Skeletal muscle satellite cell (primary cell): ENCODE data around the gene INO80D.
"Not testable (repeated sequence)": the region's sequence is repeated elsewhere in the genome, so short reads cannot be mapped to it uniquely, and the experiment has no call there.

Experiments used
- H3K27me3 ChIP-seq: 2 replicates; pipeline ENCODE4 v1.7.0; 2013; ENCODE audit warnings: low read length; ENCODE audit not compliant: control insufficient read depth, insufficient read depth
- H3K36me3 ChIP-seq: 2 replicates; pipeline ENCODE4 v1.7.0; 2013; ENCODE audit warnings: mild to moderate bottlenecking, control low read depth, low read length; ENCODE audit not compliant: insufficient read depth
- H3K4me1 ChIP-seq: 2 replicates; pipeline ENCODE4 v1.7.0; 2013; ENCODE audit warnings: low read length; ENCODE audit not compliant: control insufficient read depth, insufficient read depth
- H3K4me2 ChIP-seq: 2 replicates; pipeline ENCODE4 v1.7.0; 2013; ENCODE audit warnings: mild to moderate bottlenecking, low read length
- H3K4me3 ChIP-seq: 2 replicates; pipeline ENCODE4 v1.7.0; 2013; ENCODE audit warnings: low read length
- H3K9ac ChIP-seq: 2 replicates; pipeline ENCODE4 v1.7.0; 2013; ENCODE audit warnings: mild to moderate bottlenecking, low read depth, low read length, moderate library complexity
- H3K9me3 ChIP-seq: replicated peaks from 2 replicates; pipeline ENCODE4 v1.7.0; 2013; ENCODE audit warnings: mild to moderate bottlenecking, control low read depth, low read length

The INO80D gene

DNA sequence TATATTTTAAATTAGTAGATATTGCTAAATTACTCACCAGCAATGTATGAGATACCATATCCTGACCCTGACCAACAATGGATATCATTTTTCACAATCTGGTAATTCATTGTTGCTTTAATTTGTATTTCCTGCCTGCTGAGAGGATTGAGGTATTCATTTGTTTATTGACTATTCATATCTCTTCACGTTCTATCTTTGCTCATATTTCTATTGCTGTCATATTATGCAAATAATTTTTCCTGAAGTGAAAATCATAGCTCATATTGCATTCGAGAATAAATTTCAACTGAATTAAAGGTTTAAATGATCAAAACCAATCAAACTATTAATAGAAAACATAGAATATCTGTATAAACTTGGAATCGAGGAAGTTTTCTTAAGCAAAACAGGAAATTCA lies 31.0 kb downstream of the INO80D start:
- no peak overlapping the region for H3K9ac ChIP-seq
- no peaks in the 10 kb centered on the region for H3K9me3 ChIP-seq
- no peaks in the 10 kb centered on the region for H3K4me1 ChIP-seq
- no peaks in the 10 kb centered on the region for H3K27me3 ChIP-seq
- H3K4me3 ChIP-seq: no peak overlapping the region
- H3K36me3 ChIP-seq: peaks cover 21% of the 10 kb centered on the region
- H3K4me2 ChIP-seq: no peak overlapping the region

- peaks cover 13% of the 10 kb centered on the region for H3K36me3 ChIP-seq
Measured at GRCh38 chr2:206051912-206052311, 34.1 kb downstream of the INO80D start.

GRCh38 chr2:206049392-206049791 lies 36.6 kb downstream of the INO80D start:
- Histone ChIP-seq H3K9ac (no peak overlapping the region), H3K4me3 (no peak overlapping the region), H3K4me2 (no peak overlapping the region), H3K9me3 (no peaks in the 10 kb centered on the region), H3K4me1 (no peaks in the 10 kb centered on the region), H3K36me3 (peaks cover 9% of the 10 kb centered on the region), H3K27me3 (no peaks in the 10 kb centered on the region)

More at GRCh38 chr2:206051912-206052311, 34.1 kb downstream of the INO80D start:
- Histone ChIP-seq H3K9ac (no peak overlapping the region), H3K4me1 (no peaks in the 10 kb centered on the region), H3K9me3 (no peaks in the 10 kb centered on the region), H3K4me3 (no peak overlapping the region), H3K27me3 (no peaks in the 10 kb centered on the region), H3K4me2 (no peak overlapping the region)

DNA sequence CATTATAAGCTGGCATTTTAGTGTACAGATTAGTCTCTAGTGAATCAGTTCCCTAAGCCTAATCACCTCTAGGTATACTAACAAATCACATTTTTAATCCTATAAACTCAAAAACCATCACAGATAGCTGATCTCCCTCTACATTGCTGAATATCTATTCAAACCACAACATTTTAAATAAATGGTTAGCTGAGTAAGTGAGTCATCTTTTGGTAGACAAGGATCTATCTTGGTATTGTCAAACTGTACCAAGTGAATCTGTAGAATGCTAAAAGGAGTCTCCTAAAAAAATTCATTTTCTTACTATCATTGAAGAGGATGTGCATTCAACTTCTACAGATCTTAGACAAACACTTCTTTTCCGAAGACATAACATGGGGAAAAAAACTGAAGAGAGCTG lies 40.7 kb downstream of the INO80D start:
- Histone ChIP-seq H3K4me2 (no peak overlapping the region), H3K4me1 (no peaks in the 10 kb centered on the region), H3K9ac (no peak overlapping the region), H3K27me3 (no peaks in the 10 kb centered on the region), H3K4me3 (no peak overlapping the region), H3K36me3 (peaks cover 11% of the 10 kb centered on the region), H3K9me3 (no peaks in the 10 kb centered on the region)

- Histone ChIP-seq H3K36me3 (peaks cover 10% of the 10 kb centered on the region), H3K9ac (no peak overlapping the region), H3K4me2 (no peak overlapping the region), H3K4me3 (no peak overlapping the region), H3K9me3 (no peaks in the 10 kb centered on the region), H3K27me3 (no peaks in the 10 kb centered on the region), H3K4me1 (no peaks in the 10 kb centered on the region)
Measured at GRCh38 chr2:206040525-206040924, 45.4 kb downstream of the INO80D start.

GRCh38 chr2:206035393-206035792 lies 50.6 kb downstream of the INO80D start:
- H3K4me1 ChIP-seq, H3K9me3 ChIP-seq, H3K9ac ChIP-seq: not testable (repeated sequence)

GRCh38 chr2:206033452-206033851 lies 52.5 kb downstream of the INO80D start:
- not testable (repeated sequence) for H3K9ac ChIP-seq, H3K4me2 ChIP-seq, H3K4me1 ChIP-seq, H3K27me3 ChIP-seq, H3K9me3 ChIP-seq, H3K36me3 ChIP-seq, H3K4me3 ChIP-seq

More at GRCh38 chr2:206035393-206035792, 50.6 kb downstream of the INO80D start:
- not testable (repeated sequence) for H3K4me2 ChIP-seq, H3K36me3 ChIP-seq, H3K4me3 ChIP-seq, H3K27me3 ChIP-seq

DNA sequence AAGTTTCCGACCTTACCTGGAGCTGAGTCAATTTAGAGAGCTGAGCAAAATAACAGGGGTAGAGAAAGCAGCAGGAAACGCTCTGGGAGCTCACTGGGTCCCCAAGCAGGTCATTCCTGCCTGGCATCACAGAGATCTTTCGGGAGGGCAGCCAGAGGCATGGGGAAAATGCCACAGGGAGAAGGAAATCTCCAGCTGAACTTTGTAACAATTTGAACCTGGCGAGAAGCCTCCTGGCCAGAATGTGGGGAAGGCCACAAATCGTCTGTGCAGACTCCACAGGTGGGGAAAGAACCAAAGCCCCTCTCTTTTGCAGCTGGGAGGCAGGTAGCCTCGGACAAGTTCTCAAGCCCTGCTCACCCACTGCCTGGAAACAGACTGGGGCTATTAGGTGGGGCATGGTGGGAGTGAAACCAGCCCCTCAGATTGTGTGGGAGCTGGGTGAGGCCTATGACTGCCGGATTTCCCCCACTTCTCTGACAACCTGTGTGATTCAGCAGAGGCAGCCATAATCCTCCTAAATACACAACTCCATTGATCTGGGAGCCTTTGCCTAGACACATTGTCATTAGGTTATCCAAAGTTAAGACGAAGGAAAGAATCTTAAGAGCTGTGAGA lies 53.9 kb downstream of the INO80D start:
- H3K9me3 ChIP-seq: no peaks in the 10 kb centered on the region
- H3K4me3 ChIP-seq: no peak overlapping the region
- peaks cover 14% of the 10 kb centered on the region for H3K36me3 ChIP-seq
- no peak overlapping the region for H3K9ac ChIP-seq
- peaks cover 6% of the 10 kb centered on the region for H3K4me1 ChIP-seq
- no peak overlapping the region for H3K4me2 ChIP-seq
- H3K27me3 ChIP-seq: no peaks in the 10 kb centered on the region

DNA sequence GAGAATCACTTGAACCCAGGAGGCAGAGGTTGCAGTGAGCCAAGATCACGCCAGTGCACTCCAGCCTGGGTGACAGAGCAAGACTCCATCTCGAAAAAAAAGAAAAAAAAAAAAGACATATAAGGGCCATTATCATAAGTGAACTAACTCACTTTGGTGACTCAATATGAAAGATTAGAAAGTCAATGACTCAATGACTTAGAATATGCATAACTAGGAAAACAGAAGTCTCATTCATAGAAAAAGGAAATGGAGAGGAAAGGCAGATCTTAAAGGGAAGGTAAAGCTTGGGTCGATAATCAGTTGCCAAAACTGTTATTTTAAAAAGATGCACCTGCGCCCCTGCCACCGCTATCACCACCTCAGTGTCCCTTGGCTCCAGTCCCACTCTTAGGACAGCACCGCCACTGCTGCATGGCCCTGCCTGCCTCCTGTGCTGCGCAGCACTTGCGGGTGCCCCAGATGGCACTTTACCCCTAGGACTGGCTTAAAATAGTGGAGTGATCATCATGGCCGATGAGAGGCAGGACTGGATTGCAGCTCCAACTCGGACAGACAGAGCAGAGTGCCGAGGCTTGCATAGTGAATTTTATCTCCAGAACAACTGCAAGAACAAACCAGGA lies 54.7 kb downstream of the INO80D start:
- no peak overlapping the region for H3K4me2 ChIP-seq

DNA sequence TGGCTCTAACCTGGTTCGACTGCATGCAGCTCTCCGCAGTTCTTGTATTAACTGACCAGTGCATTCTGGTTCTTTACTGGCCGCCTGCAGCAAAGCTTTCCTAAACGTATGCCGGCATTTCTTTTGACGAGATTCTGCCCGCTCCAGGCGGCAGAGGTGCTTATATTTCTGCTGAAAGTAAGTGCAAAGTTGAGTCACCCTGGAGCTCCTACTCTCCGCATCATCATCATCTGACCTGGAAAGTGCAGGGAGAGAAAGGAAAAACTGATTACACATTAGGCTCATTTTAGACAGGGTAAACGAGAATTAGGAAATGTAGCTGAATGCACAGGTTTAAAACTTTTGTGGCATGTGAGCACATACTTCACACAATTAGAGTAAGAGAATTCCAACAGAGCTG lies 57.9 kb downstream of the INO80D start:
- H3K4me1 ChIP-seq: peaks cover 6% of the 10 kb centered on the region
- H3K4me3 ChIP-seq: no peak overlapping the region
- peaks cover 9% of the 10 kb centered on the region for H3K36me3 ChIP-seq
- H3K9ac ChIP-seq: no peak overlapping the region
- no peaks in the 10 kb centered on the region for H3K9me3 ChIP-seq
- H3K27me3 ChIP-seq: no peaks in the 10 kb centered on the region
- H3K4me2 ChIP-seq: no peak overlapping the region

More for the DNA sequence above, 54.7 kb downstream of the INO80D start:
- Histone ChIP-seq H3K4me1 (peaks cover 6% of the 10 kb centered on the region), H3K27me3 (no peaks in the 10 kb centered on the region), H3K4me3 (no peak overlapping the region), H3K9me3 (no peaks in the 10 kb centered on the region), H3K9ac (no peak overlapping the region), H3K36me3 (peaks cover 9% of the 10 kb centered on the region)

- Histone ChIP-seq H3K4me1 (no peaks in the 10 kb centered on the region), H3K36me3 (peaks cover 13% of the 10 kb centered on the region), H3K4me2 (no peak overlapping the region), H3K4me3 (no peak overlapping the region), H3K9me3 (no peaks in the 10 kb centered on the region), H3K27me3 (no peaks in the 10 kb centered on the region), H3K9ac (no peak overlapping the region)
Measured at GRCh38 chr2:206023183-206023582, 62.8 kb downstream of the INO80D start.

- Histone ChIP-seq H3K9me3 (no peaks in the 10 kb centered on the region), H3K36me3 (peaks cover 27% of the 10 kb centered on the region)
Measured at GRCh38 chr2:206020171-206020570, 65.8 kb downstream of the INO80D start.

More at GRCh38 chr2:206020171-206020570, 65.8 kb downstream of the INO80D start:
- H3K4me1 ChIP-seq: no peaks in the 10 kb centered on the region
- H3K27me3 ChIP-seq: no peaks in the 10 kb centered on the region
- no peak overlapping the region for H3K4me2 ChIP-seq
- H3K9ac ChIP-seq: no peak overlapping the region
- no peak overlapping the region for H3K4me3 ChIP-seq
